Measurements from ENCODE around the gene ARGFX.
"Not testable (repeated sequence)": the region's sequence is repeated elsewhere in the genome, so short reads cannot be mapped to it uniquely, and the experiment has no call there.

ARGFX gene

DNA sequence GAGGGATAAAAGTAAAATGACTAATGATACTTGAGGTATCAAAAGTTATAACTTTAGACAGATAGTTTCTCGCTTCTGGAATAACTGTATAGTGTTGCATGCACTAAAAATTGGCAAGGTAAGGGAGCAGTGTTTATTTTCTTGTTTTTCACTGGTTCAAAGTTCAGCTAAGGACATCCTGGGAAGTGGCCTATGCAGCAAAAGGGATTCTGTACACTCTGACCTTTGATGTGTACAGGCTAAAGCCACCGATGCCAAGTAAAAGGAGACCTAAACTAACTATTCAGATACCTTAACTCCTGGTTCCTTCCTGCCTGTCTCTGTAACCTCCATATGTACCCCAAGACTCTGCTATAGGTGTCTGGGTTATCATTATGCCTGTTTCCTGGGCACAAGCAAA lies 27.1 kb downstream of the ARGFX start:
- H3K36me3 ChIP-seq (replicated peaks): no peaks in the 10 kb centered on the region
- in situ Hi-C loops (cut with HindIII; ENCODE audit: low pct_ligation_motif_present, low sequenced_read_pairs): no loop called here
- no peak overlapping the region for H3K27ac ChIP-seq
- no peaks in the 10 kb centered on the region for H3K27me3 ChIP-seq (replicated peaks)
- DNase-seq: no peak
- no peak overlapping the region for H3K4me3 ChIP-seq (ENCODE audit: low read depth, low read length)
- TF ChIP-seq, protein P1, sequence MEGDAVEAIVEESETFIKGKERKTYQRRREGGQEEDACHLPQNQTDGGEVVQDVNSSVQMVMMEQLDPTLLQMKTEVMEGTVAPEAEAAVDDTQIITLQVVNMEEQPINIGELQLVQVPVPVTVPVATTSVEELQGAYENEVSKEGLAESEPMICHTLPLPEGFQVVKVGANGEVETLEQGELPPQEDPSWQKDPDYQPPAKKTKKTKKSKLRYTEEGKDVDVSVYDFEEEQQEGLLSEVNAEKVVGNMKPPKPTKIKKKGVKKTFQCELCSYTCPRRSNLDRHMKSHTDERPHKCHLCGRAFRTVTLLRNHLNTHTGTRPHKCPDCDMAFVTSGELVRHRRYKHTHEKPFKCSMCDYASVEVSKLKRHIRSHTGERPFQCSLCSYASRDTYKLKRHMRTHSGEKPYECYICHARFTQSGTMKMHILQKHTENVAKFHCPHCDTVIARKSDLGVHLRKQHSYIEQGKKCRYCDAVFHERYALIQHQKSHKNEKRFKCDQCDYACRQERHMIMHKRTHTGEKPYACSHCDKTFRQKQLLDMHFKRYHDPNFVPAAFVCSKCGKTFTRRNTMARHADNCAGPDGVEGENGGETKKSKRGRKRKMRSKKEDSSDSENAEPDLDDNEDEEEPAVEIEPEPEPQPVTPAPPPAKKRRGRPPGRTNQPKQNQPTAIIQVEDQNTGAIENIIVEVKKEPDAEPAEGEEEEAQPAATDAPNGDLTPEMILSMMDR (IDR thresholded peaks at IDR 0.05; ENCODE audit: low read depth, low read length, missing control alignments): no peak

DNA sequence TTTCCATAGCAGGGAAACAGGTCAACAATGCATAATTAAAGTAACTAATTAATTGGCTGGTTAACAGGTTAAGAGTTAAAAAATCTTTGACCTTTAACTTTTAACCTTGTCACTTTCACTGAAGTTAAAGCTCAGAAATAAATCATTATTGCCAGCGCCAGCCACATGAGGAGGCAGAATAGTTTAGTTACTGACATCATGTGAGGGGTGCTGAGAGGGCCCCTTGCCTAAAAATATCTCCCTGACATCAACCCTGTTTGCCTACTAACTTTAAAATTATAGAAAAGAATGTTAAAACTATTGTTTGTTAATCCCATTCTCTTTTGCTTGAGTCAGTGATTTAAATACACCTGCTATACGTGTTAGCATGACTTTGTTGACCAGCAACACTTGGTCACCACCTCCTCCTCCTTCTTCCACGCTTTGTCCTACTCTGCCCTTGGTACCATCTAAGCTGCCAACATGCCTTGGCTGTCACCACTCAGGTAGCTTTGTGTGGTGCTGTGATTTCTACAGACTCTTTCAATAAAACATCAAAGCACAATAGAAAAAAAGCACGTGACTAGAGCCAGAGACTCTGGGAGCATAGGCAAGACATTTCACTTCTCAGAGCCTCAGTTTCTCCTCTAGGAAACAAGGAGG lies 28.1 kb downstream of the ARGFX start:
- in situ Hi-C loops (cut with HindIII; ENCODE audit: low pct_ligation_motif_present, low sequenced_read_pairs): no loop called here
- DNase-seq: no peak
- H3K4me3 ChIP-seq (ENCODE audit: low read depth, low read length): no peak overlapping the region

DNA sequence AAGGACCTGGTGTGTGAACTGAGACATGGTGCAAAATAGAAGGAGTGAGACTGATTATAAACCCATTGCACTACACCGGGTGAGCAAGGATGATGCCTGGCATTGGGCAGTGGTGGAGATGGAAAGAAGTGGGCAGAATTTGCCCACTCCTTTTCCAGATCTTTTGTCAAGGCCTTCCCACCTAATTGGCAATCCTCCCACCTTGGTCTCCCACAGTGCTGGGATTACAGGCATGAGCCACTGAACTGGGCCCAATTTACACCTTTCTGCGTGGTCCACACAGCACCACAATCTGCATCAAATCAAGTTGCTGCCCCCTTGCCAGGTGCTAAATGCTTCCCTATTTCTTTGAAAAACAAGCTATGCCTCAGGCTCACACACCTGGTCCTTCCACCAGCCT lies 30.8 kb downstream of the ARGFX start:
- H3K4me3 ChIP-seq (ENCODE audit: low read depth, low read length): no peak overlapping the region
- H3K27ac ChIP-seq: no peak overlapping the region
- H3K36me3 ChIP-seq (replicated peaks): no peaks in the 10 kb centered on the region
- DNase-seq: no peak
- in situ Hi-C loops (cut with HindIII; ENCODE audit: low pct_ligation_motif_present, low sequenced_read_pairs): no loop called here
- H3K27me3 ChIP-seq (replicated peaks): no peaks in the 10 kb centered on the region
- TF ChIP-seq, protein P1 (IDR thresholded peaks at IDR 0.05; ENCODE audit: low read depth, low read length, missing control alignments): no peak

More for the DNA sequence above, 28.1 kb downstream of the ARGFX start:
- H3K36me3 ChIP-seq (replicated peaks): no peaks in the 10 kb centered on the region
- H3K27ac ChIP-seq: no peak overlapping the region
- TF ChIP-seq, protein P1 (IDR thresholded peaks at IDR 0.05; ENCODE audit: low read depth, low read length, missing control alignments): no peak
- no peaks in the 10 kb centered on the region for H3K27me3 ChIP-seq (replicated peaks)

DNA sequence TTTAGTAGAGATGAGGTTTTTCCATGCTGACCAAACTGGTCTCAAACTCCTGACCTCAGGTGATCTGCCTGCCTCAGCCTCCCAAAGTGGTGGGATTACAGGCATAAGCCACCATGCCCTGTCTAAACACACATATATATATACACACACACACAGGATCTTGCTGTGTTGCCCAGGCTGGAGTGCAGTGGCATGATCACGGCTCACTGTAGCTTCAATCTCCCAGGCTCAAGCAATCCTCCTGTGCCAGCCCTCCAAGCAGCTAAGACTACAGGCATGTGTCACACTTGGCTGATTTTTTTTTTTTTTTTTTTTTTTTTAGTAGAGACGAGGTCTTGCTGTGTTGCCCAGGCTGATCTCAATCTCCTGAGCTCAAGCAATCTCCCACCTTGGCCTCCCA lies 32.2 kb downstream of the ARGFX start:
- in situ Hi-C loops (cut with HindIII; ENCODE audit: low pct_ligation_motif_present, low sequenced_read_pairs); DNase-seq; H3K27ac ChIP-seq; H3K36me3 ChIP-seq (replicated peaks); H3K4me3 ChIP-seq (ENCODE audit: low read depth, low read length); H3K27me3 ChIP-seq (replicated peaks): not testable (repeated sequence)

DNA sequence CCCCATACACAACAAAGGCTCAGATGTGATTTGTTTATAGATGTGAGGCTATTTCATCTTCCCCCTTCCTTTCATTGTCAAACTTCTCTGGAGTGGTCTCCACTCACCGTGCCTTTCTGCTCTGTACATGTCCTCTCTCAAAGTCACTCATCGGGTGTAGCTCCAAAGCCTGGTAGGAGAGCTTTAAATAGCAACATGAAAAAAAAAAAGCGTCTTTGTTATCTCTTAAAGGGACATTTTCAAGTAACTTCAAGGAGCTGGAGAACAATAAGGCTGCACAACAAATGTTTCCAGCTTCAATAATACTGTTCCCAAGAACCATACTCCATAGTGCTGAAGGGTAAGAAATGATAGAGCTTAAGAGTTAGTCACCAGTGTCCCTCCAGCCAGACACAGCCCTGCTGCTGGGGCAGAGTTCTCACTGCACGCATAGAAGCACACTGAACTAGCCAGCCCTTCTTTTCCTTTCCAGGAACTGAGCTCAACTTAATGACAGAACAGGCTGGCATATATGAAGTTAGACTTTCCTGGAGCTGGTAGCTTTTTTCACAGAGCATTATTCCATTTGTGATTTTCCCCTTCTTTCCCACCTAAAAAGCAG lies 33.6 kb downstream of the ARGFX start:
- no peaks in the 10 kb centered on the region for H3K27me3 ChIP-seq (replicated peaks)
- in situ Hi-C loops (cut with HindIII; ENCODE audit: low pct_ligation_motif_present, low sequenced_read_pairs): no loop called here
- no peak overlapping the region for H3K4me3 ChIP-seq (ENCODE audit: low read depth, low read length)
- DNase-seq: no peak
- TF ChIP-seq, protein P1 (IDR thresholded peaks at IDR 0.05; ENCODE audit: low read depth, low read length, missing control alignments): no peak
- H3K27ac ChIP-seq: no peak overlapping the region
- H3K36me3 ChIP-seq (replicated peaks): no peaks in the 10 kb centered on the region

DNA sequence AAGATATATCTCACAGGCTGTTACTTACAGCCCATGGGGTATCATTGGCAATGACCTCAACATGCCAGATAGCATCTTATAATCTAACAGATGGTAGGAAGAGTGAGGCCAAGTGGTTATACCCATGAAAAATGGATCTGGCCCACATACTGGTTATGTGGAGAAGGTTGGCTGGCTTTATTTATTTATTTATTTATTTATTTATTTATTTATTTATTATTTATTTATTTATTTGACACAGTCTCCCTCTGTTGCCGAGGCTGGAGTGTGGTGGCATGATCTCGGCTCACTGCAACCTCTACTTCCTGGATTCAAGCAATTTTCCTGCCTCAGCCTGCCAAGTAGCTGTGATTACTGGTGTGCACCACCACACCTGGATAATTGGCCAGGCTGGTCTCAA lies 37.0 kb downstream of the ARGFX start:
- Histone ChIP-seq H3K4me3 (ENCODE audit: low read depth, low read length) (no peak overlapping the region), H3K36me3 (replicated peaks) (no peaks in the 10 kb centered on the region), H3K27ac (no peak overlapping the region), H3K27me3 (replicated peaks) (no peaks in the 10 kb centered on the region)
- in situ Hi-C loops (cut with HindIII; ENCODE audit: low pct_ligation_motif_present, low sequenced_read_pairs): no loop called here
- no peak for DNase-seq
- TF ChIP-seq, protein P1 (IDR thresholded peaks at IDR 0.05; ENCODE audit: low read depth, low read length, missing control alignments): no peak
